Globus pallidus (tissue), 1 donor: ENCODE measurements around the gene ATP2B3.

Experiments
- DNase-seq: peaks from one replicate; pipeline ENCODE4 v3.0.0-alpha.2; 2015; ENCODE audit warnings: low spot score

Gene ATP2B3

GRCh38 chrX:153620576-153620975 is 103.1 kb downstream of the ATP2B3 start:
- DNase-seq, result no peak

GRCh38 chrX:153621949-153622598 is 104.6 kb downstream of the ATP2B3 start:
- no peak for DNase-seq

- no peak for DNase-seq
Observed at GRCh38 chrX:153622661-153623309, 105.3 kb downstream of the ATP2B3 start.

GRCh38 chrX:153623310-153624029 is 106.0 kb downstream of the ATP2B3 start:
- DNase-seq, result no peak

- no peak for DNase-seq
Observed at GRCh38 chrX:153624196-153625091, 107.0 kb downstream of the ATP2B3 start.

- no peak for DNase-seq
Observed at GRCh38 chrX:153625271-153626024, 108.0 kb downstream of the ATP2B3 start.

GRCh38 chrX:153626025-153626633 is 108.7 kb downstream of the ATP2B3 start:
- no peak for DNase-seq

- DNase-seq, result no peak
Observed at GRCh38 chrX:153626863-153627674, 109.6 kb downstream of the ATP2B3 start.

GRCh38 chrX:153627675-153628111 is 110.3 kb downstream of the ATP2B3 start:
- DNase-seq, result no peak

GRCh38 chrX:153628129-153628528 is 110.7 kb downstream of the ATP2B3 start:
- no peak for DNase-seq

- no peak for DNase-seq
Observed at GRCh38 chrX:153628665-153629064, 111.2 kb downstream of the ATP2B3 start.

- DNase-seq, result no peak
Observed at GRCh38 chrX:153631346-153631745, 113.9 kb downstream of the ATP2B3 start.

GRCh38 chrX:153631907-153632594 is 114.6 kb downstream of the ATP2B3 start:
- no peak for DNase-seq
